Neural progenitor cell (in vitro differentiated cells): ENCODE measurements around the gene INHA. TPM values are rescaled to one million over a fixed set of nuclear protein-coding genes. Genes with fewer than 3 reads are reported as not detected.

Experiments used
- DNase-seq: peaks from one replicate; pipeline ENCODE4 v3.0.0-alpha.2; 2016; ENCODE audit warnings: low spot score
- H2AFZ ChIP-seq: fragments of 200-600 bp; sonication (generic); replicated peaks from 2 replicates; pipeline ENCODE4 v1.6.1; 2016; ENCODE audit warnings: antibody characterized with exemption
- H3F3A ChIP-seq: fragments of 200-600 bp; sonication (generic); 2 replicates; pipeline ENCODE4 v1.6.1; 2016; ENCODE audit warnings: antibody characterized with exemption, low read depth
- H3K27ac ChIP-seq: fragments of 200-600 bp; sonication (generic); 2 replicates; pipeline ENCODE4 v1.5.1; 2016; ENCODE audit warnings: mild to moderate bottlenecking
- H3K27me3 ChIP-seq: fragments of 200-600 bp; sonication (generic); 2 replicates; pipeline ENCODE4 v1.6.1; 2016; ENCODE audit warnings: mild to moderate bottlenecking, moderate library complexity
- H3K36me3 ChIP-seq: fragments of 200-600 bp; sonication (generic); 2 replicates; pipeline ENCODE4 v1.5.1; 2016
- H3K4me1 ChIP-seq: fragments of 200-600 bp; sonication (generic); 2 replicates; pipeline ENCODE4 v1.6.1; 2016; ENCODE audit warnings: mixed run types
- H3K4me2 ChIP-seq: fragments of 200-600 bp; sonication (generic); 2 replicates; pipeline ENCODE4 v1.6.1; 2016
- H3K4me3 ChIP-seq: fragments of 200-600 bp; sonication (generic); 2 replicates; pipeline ENCODE4 v1.5.1; 2016
- H3K79me2 ChIP-seq: fragments of 200-600 bp; sonication (generic); 2 replicates; pipeline ENCODE4 v1.6.1; 2016; ENCODE audit warnings: low read depth
- H3K9ac ChIP-seq: fragments of 200-600 bp; sonication (generic); 2 replicates; pipeline ENCODE4 v1.6.1; 2016
- H3K9me3 ChIP-seq: fragments of 200-600 bp; sonication (generic); 2 replicates; pipeline ENCODE4 v1.5.1; 2016; ENCODE audit warnings: low read depth
- H4K20me1 ChIP-seq: fragments of 200-600 bp; sonication (generic); 2 replicates; pipeline ENCODE4 v1.6.1; 2016; ENCODE audit warnings: low read depth
- H3K27ac Mint-ChIP-seq: 3 replicates; pipeline ENCODE4 v1.8.0; 2021; ENCODE audit warnings: mixed read lengths
- H3K27me3 Mint-ChIP-seq: 2 replicates; pipeline ENCODE4 v1.8.0; 2022; ENCODE audit warnings: low read depth, mild to moderate bottlenecking, inconsistent platforms, moderate library complexity, mixed read lengths; ENCODE audit not compliant: insufficient read depth
- H3K36me3 Mint-ChIP-seq: 3 replicates; pipeline ENCODE4 v1.8.0; 2021; ENCODE audit warnings: mixed read lengths
- H3K4me1 Mint-ChIP-seq: 3 replicates; pipeline ENCODE4 v1.8.0; 2021; ENCODE audit warnings: mixed read lengths
- H3K4me3 Mint-ChIP-seq: 3 replicates; pipeline ENCODE4 v1.8.0; 2021; ENCODE audit warnings: mild to moderate bottlenecking, moderate library complexity, mixed read lengths
- H3K9me3 Mint-ChIP-seq: 3 replicates; pipeline ENCODE4 v1.8.0; 2020; ENCODE audit warnings: mixed read lengths
- EZH2 ChIP-seq: fragments of 200-600 bp; sonication (generic); IDR thresholded peaks from 2 replicates; pipeline ENCODE4 v1.6.1; 2017; ENCODE audit warnings: antibody characterized with exemption, mild to moderate bottlenecking, moderate library complexity
- EZH2phosphoT487 ChIP-seq: fragments of 200-600 bp; sonication (generic); IDR thresholded peaks from 2 replicates; pipeline ENCODE4 v1.6.1; 2017; ENCODE audit warnings: antibody characterized with exemption
- total RNA-seq: library from RNA; depleted of rRNA; stranded (reverse); fragments of >200 nt; gene quantifications from 2 replicates; pipeline ENCODE4 v1.2.3, GENCODE V29; 2015; ENCODE audit warnings: low replicate concordance
- TF ChIP-seq, protein P1 (sequence below): fragments of 200-600 bp; sonication (generic); IDR thresholded peaks from 2 replicates; pipeline ENCODE4 v1.5.1; 2017; ENCODE audit warnings: antibody characterized with exemption, mild to moderate bottlenecking

The INHA gene
- total RNA-seq, 1 donor from 2014 or later = not detected

DNA sequence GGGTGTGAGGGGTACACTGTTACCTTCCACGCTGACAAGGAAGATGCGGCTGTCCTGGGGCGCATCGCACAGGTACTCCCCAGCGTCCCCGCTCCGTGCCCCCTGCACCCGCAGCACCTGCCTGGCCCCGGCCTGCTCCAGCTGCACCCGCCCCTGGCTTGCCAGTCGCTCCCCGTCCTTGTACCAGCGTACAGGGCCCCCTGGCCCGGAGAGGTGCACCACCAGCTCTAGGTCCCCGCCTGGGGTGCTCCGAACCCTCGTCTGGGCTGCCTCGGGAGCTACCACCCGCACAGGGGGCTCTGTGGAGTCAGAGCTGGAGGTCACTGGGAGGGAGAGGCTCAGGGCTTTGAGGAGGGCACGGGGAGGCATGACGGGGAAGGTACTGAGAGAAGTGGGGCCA, 14.8 kb upstream of the INHA start:
- Histone ChIP-seq H4K20me1 (peaks cover 13% of the 10 kb centered on the region), H2AFZ (no peak overlapping the region), H3K79me2 (no peaks in the 10 kb centered on the region), H3K27me3 (peaks cover 19% of the 10 kb centered on the region), H3F3A (peaks cover 5% of the 10 kb centered on the region), H3K36me3 (no peaks in the 10 kb centered on the region), H3K4me1 (no peaks in the 10 kb centered on the region), H3K27ac (no peak overlapping the region), H3K9me3 (no peaks in the 10 kb centered on the region), H3K4me3 (no peak overlapping the region), H3K9ac (no peak overlapping the region), H3K4me2 (no peak overlapping the region)
- Mint-ChIP-seq H3K4me3 (no peak overlapping the region), H3K9me3 (no peaks in the 10 kb centered on the region), H3K27ac (no peak overlapping the region), H3K36me3 (peaks cover 13% of the 10 kb centered on the region), H3K4me1 (peaks cover 11% of the 10 kb centered on the region), H3K27me3 (peaks cover 16% of the 10 kb centered on the region)
- no peak for DNase-seq
- TF ChIP-seq EZH2phosphoT487 (no peak), EZH2 (no peak)
- TF ChIP-seq, protein P1, sequence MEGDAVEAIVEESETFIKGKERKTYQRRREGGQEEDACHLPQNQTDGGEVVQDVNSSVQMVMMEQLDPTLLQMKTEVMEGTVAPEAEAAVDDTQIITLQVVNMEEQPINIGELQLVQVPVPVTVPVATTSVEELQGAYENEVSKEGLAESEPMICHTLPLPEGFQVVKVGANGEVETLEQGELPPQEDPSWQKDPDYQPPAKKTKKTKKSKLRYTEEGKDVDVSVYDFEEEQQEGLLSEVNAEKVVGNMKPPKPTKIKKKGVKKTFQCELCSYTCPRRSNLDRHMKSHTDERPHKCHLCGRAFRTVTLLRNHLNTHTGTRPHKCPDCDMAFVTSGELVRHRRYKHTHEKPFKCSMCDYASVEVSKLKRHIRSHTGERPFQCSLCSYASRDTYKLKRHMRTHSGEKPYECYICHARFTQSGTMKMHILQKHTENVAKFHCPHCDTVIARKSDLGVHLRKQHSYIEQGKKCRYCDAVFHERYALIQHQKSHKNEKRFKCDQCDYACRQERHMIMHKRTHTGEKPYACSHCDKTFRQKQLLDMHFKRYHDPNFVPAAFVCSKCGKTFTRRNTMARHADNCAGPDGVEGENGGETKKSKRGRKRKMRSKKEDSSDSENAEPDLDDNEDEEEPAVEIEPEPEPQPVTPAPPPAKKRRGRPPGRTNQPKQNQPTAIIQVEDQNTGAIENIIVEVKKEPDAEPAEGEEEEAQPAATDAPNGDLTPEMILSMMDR = no peak

DNA sequence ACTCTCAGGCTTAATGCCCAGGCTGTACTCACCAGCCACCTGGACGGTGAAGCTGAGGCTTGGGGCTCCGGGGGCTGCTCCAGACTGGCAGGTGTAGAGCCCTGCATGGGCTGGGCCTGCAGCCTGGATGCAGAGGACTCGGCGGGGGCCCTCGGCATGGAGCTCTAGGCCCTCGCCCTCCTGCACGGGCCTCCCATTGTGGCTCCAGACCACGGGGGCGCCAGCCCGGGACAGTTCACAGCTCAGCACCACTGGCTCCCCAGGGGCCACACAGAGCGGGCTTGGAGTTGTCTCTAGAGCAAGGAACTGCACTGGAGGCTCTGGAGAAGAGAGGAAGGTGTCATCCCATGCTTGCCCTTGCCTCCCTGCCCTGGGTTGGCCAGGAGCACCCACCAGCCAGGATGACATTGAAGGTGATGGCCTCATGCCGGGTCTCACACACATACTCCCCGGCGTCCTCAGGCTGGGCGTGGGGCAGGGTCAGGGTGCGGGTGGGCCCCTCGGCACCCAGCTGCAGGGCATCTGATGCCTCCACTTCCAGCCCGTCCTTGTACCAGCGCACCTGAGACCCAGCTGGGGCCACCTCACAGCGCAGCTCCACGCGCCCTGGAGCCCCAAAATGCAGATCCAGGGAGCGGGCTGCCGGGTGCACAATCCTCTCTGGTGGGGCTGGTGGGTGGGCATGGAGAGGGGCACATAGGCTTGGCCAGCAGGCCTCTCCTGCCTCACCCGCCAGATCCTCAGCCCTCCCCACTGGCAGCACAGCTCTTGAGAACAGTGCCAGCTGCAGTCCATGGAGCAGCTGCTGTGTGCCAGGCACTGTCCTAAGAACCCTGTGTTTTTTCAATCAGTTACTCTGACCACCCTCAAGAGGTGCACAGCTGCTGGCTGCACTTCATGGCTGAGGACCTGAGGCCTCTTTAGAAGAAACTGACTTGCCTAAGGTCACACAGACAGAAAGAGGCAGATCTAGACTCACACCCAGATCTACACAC, 14.0 kb upstream of the INHA start:
- Histone ChIP-seq H3F3A (peaks cover 5% of the 10 kb centered on the region), H3K9me3 (no peaks in the 10 kb centered on the region), H3K36me3 (no peaks in the 10 kb centered on the region), H3K4me1 (no peaks in the 10 kb centered on the region), H3K79me2 (no peaks in the 10 kb centered on the region), H3K4me3 (no peak overlapping the region), H3K4me2 (no peak overlapping the region), H3K27ac (no peak overlapping the region), H2AFZ (no peak overlapping the region), H3K27me3 (peaks cover 12% of the 10 kb centered on the region), H4K20me1 (peaks cover 12% of the 10 kb centered on the region), H3K9ac (no peak overlapping the region)
- TF ChIP-seq EZH2 (no peak), EZH2phosphoT487 (no peak)
- TF ChIP-seq, protein P1 = no peak
- H3K36me3 Mint-ChIP-seq = peaks cover 15% of the 10 kb centered on the region
- H3K4me3 Mint-ChIP-seq = peak overlapping the region; percentile 18
- no peaks in the 10 kb centered on the region for H3K9me3 Mint-ChIP-seq
- no peak for DNase-seq
- H3K27ac Mint-ChIP-seq = no peak overlapping the region
- peaks cover 11% of the 10 kb centered on the region for H3K4me1 Mint-ChIP-seq
- peaks cover 16% of the 10 kb centered on the region for H3K27me3 Mint-ChIP-seq

DNA sequence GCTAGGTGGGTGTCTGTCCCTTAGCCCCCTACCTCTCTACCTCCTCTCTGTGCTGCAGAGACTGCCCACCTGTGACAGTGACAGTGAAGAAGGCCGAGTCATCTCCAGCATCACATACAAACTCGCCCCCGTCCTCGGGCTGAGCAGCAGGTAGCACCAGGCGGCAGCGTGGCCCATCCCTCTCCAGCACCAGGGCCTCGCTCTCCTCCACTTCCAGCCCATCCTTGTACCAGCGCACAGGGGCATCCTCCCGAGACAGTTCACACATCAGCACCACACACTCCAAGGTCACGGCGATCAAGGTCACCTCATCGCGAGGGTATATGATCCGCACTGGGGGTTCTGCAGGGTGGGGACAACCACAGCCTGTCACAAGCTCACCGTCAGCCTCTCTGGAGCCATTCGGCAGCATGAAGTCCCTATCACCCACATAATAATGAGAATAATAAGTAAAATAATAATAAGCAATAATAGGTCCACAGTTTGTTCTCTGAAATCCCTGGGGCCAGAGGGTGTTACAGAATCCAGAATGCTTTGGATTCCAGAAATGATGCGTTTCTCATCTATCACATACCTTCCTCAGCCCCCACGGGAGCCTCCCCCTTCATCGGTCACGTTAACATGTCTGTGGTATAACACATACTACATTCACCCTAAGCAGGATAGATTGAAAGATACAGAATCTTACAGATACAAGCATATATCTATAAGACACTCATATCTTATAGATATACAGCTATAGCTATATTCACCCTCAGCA, 12.8 kb upstream of the INHA start:
- Mint-ChIP-seq H3K4me1 (peaks cover 9% of the 10 kb centered on the region), H3K36me3 (peaks cover 19% of the 10 kb centered on the region)

More for the DNA sequence above, 12.8 kb upstream of the INHA start:
- no peak overlapping the region for H3K27ac ChIP-seq
- H3K4me3 ChIP-seq = no peak overlapping the region
- Mint-ChIP-seq H3K27ac (no peak overlapping the region), H3K9me3 (no peaks in the 10 kb centered on the region), H3K27me3 (peaks cover 7% of the 10 kb centered on the region), H3K4me3 (no peak overlapping the region)
- no peaks in the 10 kb centered on the region for H3K27me3 ChIP-seq
- H3K9me3 ChIP-seq = no peaks in the 10 kb centered on the region
- H3K4me2 ChIP-seq = no peak overlapping the region
- no peaks in the 10 kb centered on the region for H3K36me3 ChIP-seq
- H3K4me1 ChIP-seq = no peaks in the 10 kb centered on the region
- no peak for TF ChIP-seq EZH2
- TF ChIP-seq, protein P1 = no peak
- TF ChIP-seq EZH2phosphoT487 = no peak
- H3F3A ChIP-seq = peaks cover 5% of the 10 kb centered on the region
- peaks cover 13% of the 10 kb centered on the region for H4K20me1 ChIP-seq
- no peak for DNase-seq
- H3K79me2 ChIP-seq = no peaks in the 10 kb centered on the region
- H2AFZ ChIP-seq = no peak overlapping the region
- no peak overlapping the region for H3K9ac ChIP-seq
